SH-SY5Y (cell line): ENCODE data around the gene RTF2.

ENCODE experiments used
- GATA2 ChIP-seq: IDR thresholded peaks from 2 replicates; pipeline ENCODE4 v1.6.1; 2011; ENCODE audit warnings: mild to moderate bottlenecking, low read depth, low read length
- GATA3 ChIP-seq: IDR thresholded peaks from 2 replicates; pipeline ENCODE4 v1.6.1; 2011; ENCODE audit warnings: low read depth, mild to moderate bottlenecking, low read length, moderate library complexity

- TF ChIP-seq GATA2: no peak
- no peak for TF ChIP-seq GATA3
These were observed 34.6 kb upstream of the RTF2 start for GRCh38 chr20:56433880-56434255.
